HepG2 (cell line): ENCODE measurements around the gene PKMYT1. TPM values are rescaled to one million over a fixed set of nuclear protein-coding genes. Genes with fewer than 3 reads are reported as not detected.

Source experiments
- DR1 ChIP-seq: sonication (generic); formaldehyde crosslinking; IDR thresholded peaks from 2 replicates; pipeline ENCODE4 v1.8.0; 2021; ENCODE audit warnings: mild to moderate bottlenecking, missing genetic modification reagents, inconsistent platforms
- ELK4 ChIP-seq: sonication (generic); formaldehyde crosslinking; IDR thresholded peaks from 2 replicates; pipeline ENCODE4 v1.9.0; 2021; ENCODE audit warnings: missing genetic modification reagents, borderline replicate concordance
- POGK ChIP-seq: sonication (generic); formaldehyde crosslinking; conservative IDR thresholded peaks from 2 replicates; pipeline ENCODE4 v1.8.0; 2022; ENCODE audit warnings: mild to moderate bottlenecking, moderate library complexity, missing genetic modification reagents
- ZBED4 ChIP-seq: sonication (generic); formaldehyde crosslinking; IDR thresholded peaks from 2 replicates; pipeline ENCODE4 v1.4.0; 2020; ENCODE audit warnings: missing genetic modification reagents, borderline replicate concordance
- ZHX2 ChIP-seq, 2 experiments: sonication (generic) in 1 of 2; formaldehyde crosslinking in 1 of 2; IDR thresholded peaks; 2 replicates each; pipeline versions ENCODE4 v1.6.1 to v1.9.0; 2014 to 2022; ENCODE audit warnings: antibody characterized with exemption in 1 of 2, borderline replicate concordance in 1 of 2, inconsistent platforms in 1 of 2, low read depth in 1 of 2, missing genetic modification reagents in 1 of 2
- polyA plus RNA-seq, 8 experiments: library from polyadenylated mRNA; depleted of rRNA in 3 of 8; stranded (reverse) in 7 of 8; unstranded in 1 of 8; fragments of >200 nt; fragmentation: Illumina TruSeq in 4 of 8; extraction: Trizol in 4 of 8; gene quantifications; 2 replicates each; pipeline versions ENCODE4 v1.2.1 to v1.2.3, GENCODE V29; 2011 to 2016; ENCODE audit warnings: low read depth in 4 of 8, missing spikeins in 1 of 8, mixed read lengths in 1 of 8; ENCODE audit not compliant: insufficient read depth in 1 of 8
- total RNA-seq, 5 experiments: library from RNA; depleted of rRNA; stranded (reverse); fragments of >200 nt; fragmentation: Illumina TruSeq; extraction: Trizol; gene quantifications; 2 replicates each; pipeline ENCODE4 v1.2.3, GENCODE V29; 2016; ENCODE audit warnings: low read depth in 1 of 5
- TF ChIP-seq, protein P1 (sequence below): sonication (generic); formaldehyde crosslinking; IDR thresholded peaks from 2 replicates; pipeline ENCODE4 v1.4.0; 2020; ENCODE audit warnings: mild to moderate bottlenecking, missing genetic modification reagents

The PKMYT1 gene
- total and polyA plus RNA-seq, 2 of the 13 experiments (the other 11 are each of a cell fraction or from before 2014, with no cell fraction given): 7.0 to 27.8 TPM

GRCh38 chr16:3023669-3024478 lies 43.6 kb upstream of the PKMYT1 start, which contains the start of the genes HCFC1R1 and THOC6 (continued):
- TF ChIP-seq ZHX2 (IDR thresholded peaks at IDR 0.05; ENCODE audit: low read depth) (peak; percentile 75; the same call in 1 of the 2 replicates), ZHX2 (CRISPR knock-in tag; IDR thresholded peaks at IDR 0.05; ENCODE audit: borderline replicate concordance) (no peak), POGK (CRISPR knock-in tag) (peak; percentile 49; the same call in 1 of the 2 replicates), ELK4 (CRISPR knock-in tag) (no peak), DR1 (CRISPR knock-in tag) (peak; percentile 25; the same call in 1 of the 2 replicates), ZBED4 (CRISPR knock-in tag) (no peak)
- TF ChIP-seq, protein P1, sequence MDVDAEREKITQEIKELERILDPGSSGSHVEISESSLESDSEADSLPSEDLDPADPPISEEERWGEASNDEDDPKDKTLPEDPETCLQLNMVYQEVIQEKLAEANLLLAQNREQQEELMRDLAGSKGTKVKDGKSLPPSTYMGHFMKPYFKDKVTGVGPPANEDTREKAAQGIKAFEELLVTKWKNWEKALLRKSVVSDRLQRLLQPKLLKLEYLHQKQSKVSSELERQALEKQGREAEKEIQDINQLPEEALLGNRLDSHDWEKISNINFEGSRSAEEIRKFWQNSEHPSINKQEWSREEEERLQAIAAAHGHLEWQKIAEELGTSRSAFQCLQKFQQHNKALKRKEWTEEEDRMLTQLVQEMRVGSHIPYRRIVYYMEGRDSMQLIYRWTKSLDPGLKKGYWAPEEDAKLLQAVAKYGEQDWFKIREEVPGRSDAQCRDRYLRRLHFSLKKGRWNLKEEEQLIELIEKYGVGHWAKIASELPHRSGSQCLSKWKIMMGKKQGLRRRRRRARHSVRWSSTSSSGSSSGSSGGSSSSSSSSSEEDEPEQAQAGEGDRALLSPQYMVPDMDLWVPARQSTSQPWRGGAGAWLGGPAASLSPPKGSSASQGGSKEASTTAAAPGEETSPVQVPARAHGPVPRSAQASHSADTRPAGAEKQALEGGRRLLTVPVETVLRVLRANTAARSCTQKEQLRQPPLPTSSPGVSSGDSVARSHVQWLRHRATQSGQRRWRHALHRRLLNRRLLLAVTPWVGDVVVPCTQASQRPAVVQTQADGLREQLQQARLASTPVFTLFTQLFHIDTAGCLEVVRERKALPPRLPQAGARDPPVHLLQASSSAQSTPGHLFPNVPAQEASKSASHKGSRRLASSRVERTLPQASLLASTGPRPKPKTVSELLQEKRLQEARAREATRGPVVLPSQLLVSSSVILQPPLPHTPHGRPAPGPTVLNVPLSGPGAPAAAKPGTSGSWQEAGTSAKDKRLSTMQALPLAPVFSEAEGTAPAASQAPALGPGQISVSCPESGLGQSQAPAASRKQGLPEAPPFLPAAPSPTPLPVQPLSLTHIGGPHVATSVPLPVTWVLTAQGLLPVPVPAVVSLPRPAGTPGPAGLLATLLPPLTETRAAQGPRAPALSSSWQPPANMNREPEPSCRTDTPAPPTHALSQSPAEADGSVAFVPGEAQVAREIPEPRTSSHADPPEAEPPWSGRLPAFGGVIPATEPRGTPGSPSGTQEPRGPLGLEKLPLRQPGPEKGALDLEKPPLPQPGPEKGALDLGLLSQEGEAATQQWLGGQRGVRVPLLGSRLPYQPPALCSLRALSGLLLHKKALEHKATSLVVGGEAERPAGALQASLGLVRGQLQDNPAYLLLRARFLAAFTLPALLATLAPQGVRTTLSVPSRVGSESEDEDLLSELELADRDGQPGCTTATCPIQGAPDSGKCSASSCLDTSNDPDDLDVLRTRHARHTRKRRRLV (CRISPR knock-in tag): peak; percentile 86
